ENCODE results near the gene PRKCA. TPM values are rescaled to one million over a fixed set of nuclear protein-coding genes. Genes with fewer than 3 reads are reported as not detected.

Gene PRKCA
- total and polyA plus RNA-seq, 2 donors from 2014 or later: 8.0 to 50.8 TPM

DNA sequence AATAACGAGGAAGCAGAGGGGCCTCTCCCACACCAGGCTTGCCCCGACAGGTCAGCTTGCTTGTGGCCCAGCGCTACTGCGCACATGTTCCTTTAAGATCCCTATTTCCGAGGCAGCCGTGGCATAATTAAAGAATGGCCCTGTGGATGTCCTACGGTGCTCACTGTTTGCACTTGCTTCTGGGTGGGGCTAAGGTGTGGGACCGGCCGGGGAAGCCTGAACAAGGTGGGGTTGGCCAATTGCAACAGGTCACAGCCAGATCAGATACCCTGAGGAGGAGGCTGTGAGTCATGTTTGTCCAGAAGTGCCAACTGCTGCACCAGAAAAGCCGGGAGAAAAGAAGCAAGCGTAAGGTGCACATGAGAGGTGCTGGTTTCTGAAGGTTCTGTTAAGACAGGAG, 374.0 kb downstream of the PRKCA start:
- Histone ChIP-seq H3K27ac (ENCODE audit: low read depth in 2 of 2, low read length in 2 of 2) (no peak overlapping the region), H3K4me3 (ENCODE audit: low read length in 3 of 3) (no peak overlapping the region), H3K9me3 (ENCODE audit: control insufficient read depth in 2 of 3, insufficient read depth in 1 of 3, low read length in 3 of 3) (no peaks in the 10 kb centered on the region), H3K4me1 (ENCODE audit: control insufficient read depth in 2 of 3, insufficient read depth in 2 of 3, low read depth in 1 of 3, low read length in 3 of 3) (peaks cover 0 to 9% (median 2%) of the 10 kb centered on the region in 3 donors), H3K9ac (ENCODE audit: low read length in 3 of 3) (no peak overlapping the region), H3K27me3 (ENCODE audit: control insufficient read depth, insufficient read depth, low read length) (no peaks in the 10 kb centered on the region), H3K36me3 (ENCODE audit: control insufficient read depth in 2 of 3, insufficient read depth in 3 of 3, low read length in 3 of 3) (no peaks in the 10 kb centered on the region)
- FAIRE-seq (no peak), DNase-seq (peak in 1 of 5 donors; percentile 84)
- intact Hi-C loops (cut with DNase I): no loop called here
- TF ChIP-seq CTCF (IDR thresholded peaks at IDR 0.05; ENCODE audit: borderline replicate concordance, extremely low read depth, insufficient read depth): no peak

- no peak for TF ChIP-seq CTCF (IDR thresholded peaks at IDR 0.05; ENCODE audit: borderline replicate concordance, extremely low read depth, insufficient read depth)
- H3K36me3 ChIP-seq (ENCODE audit: control insufficient read depth in 2 of 3, insufficient read depth in 3 of 3, low read length in 3 of 3): no peaks in the 10 kb centered on the region
- no peak for DNase-seq
- H3K4me1 ChIP-seq (ENCODE audit: control insufficient read depth in 2 of 3, insufficient read depth in 2 of 3, low read depth in 1 of 3, low read length in 3 of 3): peaks cover 0 to 9% (median 2%) of the 10 kb centered on the region in 3 donors
- no peaks in the 10 kb centered on the region for H3K9me3 ChIP-seq (ENCODE audit: control insufficient read depth in 2 of 3, insufficient read depth in 1 of 3, low read length in 3 of 3)
- H3K9ac ChIP-seq (ENCODE audit: low read length in 3 of 3): no peak overlapping the region
- H3K27me3 ChIP-seq (ENCODE audit: control insufficient read depth, insufficient read depth, low read length): no peaks in the 10 kb centered on the region
- H3K27ac ChIP-seq (ENCODE audit: low read depth in 2 of 2, low read length in 2 of 2): no peak overlapping the region
- FAIRE-seq: no peak
- H3K4me3 ChIP-seq (ENCODE audit: low read length in 3 of 3): no peak overlapping the region
- intact Hi-C loops (cut with DNase I): no loop called here
These were observed 375.0 kb downstream of the PRKCA start for GRCh38 chr17:66677201-66677981.

GRCh38 chr17:66678061-66678460, 375.6 kb downstream of the PRKCA start:
- intact Hi-C loops (cut with DNase I): no loop called here

More at GRCh38 chr17:66678061-66678460, 375.6 kb downstream of the PRKCA start:
- DNase-seq: no peak
- no peaks in the 10 kb centered on the region for H3K27me3 ChIP-seq (ENCODE audit: control insufficient read depth, insufficient read depth, low read length)
- peaks cover 2 to 9% (median 2%) of the 10 kb centered on the region in 3 donors for H3K4me1 ChIP-seq (ENCODE audit: control insufficient read depth in 2 of 3, insufficient read depth in 2 of 3, low read depth in 1 of 3, low read length in 3 of 3)
- no peak overlapping the region for H3K27ac ChIP-seq (ENCODE audit: low read depth in 2 of 2, low read length in 2 of 2)
- no peak overlapping the region for H3K4me3 ChIP-seq (ENCODE audit: low read length in 3 of 3)
- no peaks in the 10 kb centered on the region for H3K9me3 ChIP-seq (ENCODE audit: control insufficient read depth in 2 of 3, insufficient read depth in 1 of 3, low read length in 3 of 3)
- TF ChIP-seq CTCF (IDR thresholded peaks at IDR 0.05; ENCODE audit: borderline replicate concordance, extremely low read depth, insufficient read depth): no peak
- no peaks in the 10 kb centered on the region for H3K36me3 ChIP-seq (ENCODE audit: control insufficient read depth in 2 of 3, insufficient read depth in 3 of 3, low read length in 3 of 3)
- no peak overlapping the region for H3K9ac ChIP-seq (ENCODE audit: low read length in 3 of 3)
- no peak for FAIRE-seq
